Right lobe of liver (tissue), 6 donors: ENCODE measurements around the gene OSBPL2. TPM values are rescaled to one million over a fixed set of nuclear protein-coding genes. Genes with fewer than 3 reads are reported as not detected.

Experiments used
- ATAC-seq, 4 donors: fragments of 200-7000 bp; cut with Tn5 transposase; one replicate each; pipeline ENCODE4 v1.9.1; 2020; ENCODE audit warnings: mild to moderate bottlenecking in 4 of 4, moderate library complexity in 4 of 4
- DNase-seq, 3 donors: peaks; one replicate each; pipeline ENCODE4 v3.0.0-alpha.2; 2020
- H3K27ac ChIP-seq, 3 donors: fragments of 200-600 bp; one replicate each; pipeline ENCODE4 v1.8.0; 2022
- H3K27me3 ChIP-seq, 2 donors: fragments of 200-600 bp; one replicate each; pipeline ENCODE4 v1.8.0; 2022
- H3K36me3 ChIP-seq, 4 donors: fragments of 200-600 bp; sonication (generic) in 1 of 4; one replicate each; pipeline versions ENCODE4 v1.5.1 to v1.8.0; 2017 to 2022; ENCODE audit warnings: control low read depth in 1 of 4
- H3K4me1 ChIP-seq, 4 donors: fragments of 200-600 bp; sonication (generic) in 1 of 4; one replicate each; pipeline versions ENCODE4 v1.5.1 to v1.8.0; 2017 to 2022; ENCODE audit warnings: control low read depth in 1 of 4
- H3K4me3 ChIP-seq, 3 donors: fragments of 200-600 bp; one replicate each; pipeline ENCODE4 v1.8.0; 2022
- H3K9me3 ChIP-seq, 4 donors: fragments of 200-600 bp; sonication (generic) in 1 of 4; one replicate each; pipeline versions ENCODE4 v1.5.1 to v1.8.0; 2017 to 2022; ENCODE audit warnings: control low read depth in 1 of 4
- POLR2A ChIP-seq: fragments of 450-650 bp; IDR thresholded peaks from one replicate; pipeline ENCODE4 v1.6.1; 2017; ENCODE audit warnings: antibody characterized with exemption, mild to moderate bottlenecking
- WGBS: methylation state at CpG from one replicate; pipeline ENCODE4 v1.1.6; 2018; ENCODE audit warnings: low coverage, low lambda C conversion rate; ENCODE audit not compliant: insufficient coverage; ENCODE audit errors: missing lambda C conversion rate; 5-methylcytosine and 5-hydroxymethylcytosine counted together
- intact Hi-C, 2 donors: fragments of 100-400 bp; cut with DNase I; formaldehyde crosslinking; loops; one replicate each; pipeline versions ENCODE4 v1.11.2 to v1.14.1; 2022
- total RNA-seq, 6 experiments: library from RNA; depleted of rRNA in 2 of 6; stranded (reverse); fragments of >200 nt in 2 of 6; fragmentation: NEBNext Ultra II Directional in 3 of 6; extraction: Animal tissue kit (Norgen Biotek cat#: 25700) in 3 of 6; gene quantifications; one replicate each; pipeline versions ENCODE4 v1.1.0 to v1.2.4, GENCODE V29; 2016 to 2023
- TF ChIP-seq, protein P1 (sequence below), 4 donors: fragments of 200-600 bp in 3 of 4; fragments of 450-650 bp in 1 of 4; IDR thresholded peaks; one replicate each; pipeline versions ENCODE4 v1.5.1 to v1.8.0; 2016 to 2022; ENCODE audit warnings: antibody characterized with exemption in 4 of 4, mild to moderate bottlenecking in 2 of 4
- donor health status: DM: no; HTN: yes; CAD: no.
- donor health status: DM: no; HTN: no; CAD: no.
- donor health status: DM: no; HTN: no; CAD: no.
- donor health status: DM: no; HTN: yes; CAD: no.
- donor health status: DM: no; HTN: yes; CAD: no.

Gene OSBPL2
- total RNA-seq, 6 experiments from 2014 or later = 15.6 to 27.8 (median 21.2) TPM

DNA sequence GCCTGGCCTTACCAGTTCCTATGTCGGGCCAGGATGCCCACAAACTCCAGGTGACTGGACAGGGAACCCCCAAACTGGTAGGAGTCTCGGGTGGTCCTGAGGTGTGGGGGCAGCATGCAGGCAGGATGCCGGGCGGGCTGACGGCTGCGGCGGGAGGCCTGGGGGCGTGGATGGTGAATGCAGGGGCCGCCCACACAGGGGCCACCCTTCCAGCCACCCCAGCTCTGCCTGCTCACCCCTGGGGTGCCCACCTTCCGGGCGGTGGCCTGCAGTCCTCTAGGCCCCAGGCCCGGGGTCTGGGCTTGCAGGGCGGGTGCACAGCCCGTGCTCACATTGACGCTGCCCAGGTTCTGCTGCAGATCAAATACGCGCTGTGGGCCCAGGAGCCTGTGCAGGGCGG is 72.8 kb downstream of the OSBPL2 start:
- H3K9me3 ChIP-seq = no peaks in the 10 kb centered on the region
- DNase-seq (no peak), ATAC-seq (no peak)
- H3K27ac ChIP-seq = no peak overlapping the region
- no peak overlapping the region for H3K4me3 ChIP-seq
- H3K36me3 ChIP-seq = peaks cover 0 to 43% (median 15%) of the 10 kb centered on the region in 4 donors
- no CpG with 5 or more reads among the region's 18 CpGs for WGBS
- peaks cover 0 to 3% (median 0%) of the 10 kb centered on the region in 4 donors for H3K4me1 ChIP-seq
- intact Hi-C loops = no loop called here
- TF ChIP-seq, protein P1, sequence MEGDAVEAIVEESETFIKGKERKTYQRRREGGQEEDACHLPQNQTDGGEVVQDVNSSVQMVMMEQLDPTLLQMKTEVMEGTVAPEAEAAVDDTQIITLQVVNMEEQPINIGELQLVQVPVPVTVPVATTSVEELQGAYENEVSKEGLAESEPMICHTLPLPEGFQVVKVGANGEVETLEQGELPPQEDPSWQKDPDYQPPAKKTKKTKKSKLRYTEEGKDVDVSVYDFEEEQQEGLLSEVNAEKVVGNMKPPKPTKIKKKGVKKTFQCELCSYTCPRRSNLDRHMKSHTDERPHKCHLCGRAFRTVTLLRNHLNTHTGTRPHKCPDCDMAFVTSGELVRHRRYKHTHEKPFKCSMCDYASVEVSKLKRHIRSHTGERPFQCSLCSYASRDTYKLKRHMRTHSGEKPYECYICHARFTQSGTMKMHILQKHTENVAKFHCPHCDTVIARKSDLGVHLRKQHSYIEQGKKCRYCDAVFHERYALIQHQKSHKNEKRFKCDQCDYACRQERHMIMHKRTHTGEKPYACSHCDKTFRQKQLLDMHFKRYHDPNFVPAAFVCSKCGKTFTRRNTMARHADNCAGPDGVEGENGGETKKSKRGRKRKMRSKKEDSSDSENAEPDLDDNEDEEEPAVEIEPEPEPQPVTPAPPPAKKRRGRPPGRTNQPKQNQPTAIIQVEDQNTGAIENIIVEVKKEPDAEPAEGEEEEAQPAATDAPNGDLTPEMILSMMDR (IDR thresholded peaks at IDR 0.05) = no peak
- TF ChIP-seq POLR2A = no peak
- no peaks in the 10 kb centered on the region for H3K27me3 ChIP-seq

DNA sequence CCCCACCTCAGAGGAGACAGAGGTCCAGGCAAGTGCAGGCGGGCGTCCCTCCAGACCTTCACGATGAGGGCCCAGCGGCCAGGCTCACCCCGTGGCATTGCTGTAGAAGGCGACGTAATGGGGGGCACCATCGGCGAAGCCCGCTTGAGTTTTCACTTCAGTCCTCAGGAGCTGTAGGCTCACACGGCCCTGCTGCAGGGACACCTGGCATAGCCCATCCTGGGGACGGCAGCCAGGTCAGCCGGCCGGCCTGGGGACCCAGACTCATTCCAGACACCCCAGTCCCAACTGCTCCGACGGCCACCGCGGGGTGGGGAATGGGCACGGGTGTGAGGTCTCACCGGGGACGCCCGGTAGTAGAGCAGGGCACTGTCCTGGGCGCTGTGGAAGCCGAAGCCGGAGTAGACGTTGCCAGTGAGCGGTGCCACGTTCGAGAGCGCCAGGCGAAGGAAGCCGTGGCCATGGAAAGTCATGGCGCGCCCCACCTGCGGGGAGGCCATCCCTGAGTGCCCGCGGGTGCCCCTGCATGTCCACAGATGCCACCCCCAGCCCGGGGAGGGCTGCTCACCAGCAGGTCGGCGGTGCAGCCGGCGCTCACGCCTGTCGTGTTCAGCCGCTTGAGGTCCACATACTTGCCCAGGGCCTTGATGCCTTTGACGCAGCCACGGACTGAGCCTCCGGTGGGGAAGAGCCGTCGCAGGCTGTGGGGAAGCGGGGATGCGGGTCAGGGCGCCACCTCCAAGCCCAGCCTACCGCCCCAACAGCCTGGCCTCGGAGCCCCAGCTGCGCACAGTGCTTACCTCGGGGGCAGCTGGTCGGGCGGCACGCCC is 73.7 kb downstream of the OSBPL2 start:
- intact Hi-C loops = no loop called here
- no peak overlapping the region for H3K4me3 ChIP-seq
- H3K36me3 ChIP-seq = peaks cover 0 to 39% (median 9%) of the 10 kb centered on the region in 4 donors
- ATAC-seq = no peak
- H3K9me3 ChIP-seq = no peaks in the 10 kb centered on the region
- no peaks in the 10 kb centered on the region for H3K4me1 ChIP-seq
- 100% methylated on average over 4 of the region's 60 CpGs for WGBS
- DNase-seq = no peak
- no peaks in the 10 kb centered on the region for H3K27me3 ChIP-seq
- no peak for TF ChIP-seq POLR2A
- TF ChIP-seq, protein P1 (IDR thresholded peaks at IDR 0.05) = no peak
- no peak overlapping the region for H3K27ac ChIP-seq

DNA sequence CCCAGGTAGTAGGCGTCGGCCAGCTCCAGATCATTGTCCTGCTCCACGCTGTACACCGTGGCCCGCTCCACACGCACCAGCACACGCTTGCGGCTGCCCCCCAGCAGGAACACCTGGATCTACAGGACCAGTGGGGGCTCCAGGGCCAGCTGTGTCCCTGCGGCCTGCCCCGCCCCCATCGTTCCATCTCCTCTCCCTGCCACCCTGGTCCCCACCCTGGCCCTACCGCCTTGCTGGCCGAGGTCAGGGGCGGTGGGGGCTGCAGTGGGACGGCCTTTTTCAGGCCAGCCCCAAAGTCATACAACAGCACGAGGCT is 74.3 kb downstream of the OSBPL2 start:
- Histone ChIP-seq H3K36me3 (peaks cover 0 to 33% (median 6%) of the 10 kb centered on the region in 4 donors), H3K4me1 (no peaks in the 10 kb centered on the region), H3K4me3 (no peak overlapping the region), H3K27me3 (no peaks in the 10 kb centered on the region), H3K9me3 (no peaks in the 10 kb centered on the region), H3K27ac (no peak overlapping the region)
- DNase-seq = no peak
- TF ChIP-seq, protein P1 (IDR thresholded peaks at IDR 0.05) = no peak
- TF ChIP-seq POLR2A = no peak
- 80% methylated on average over 2 of the region's 16 CpGs for WGBS
- no peak for ATAC-seq
- intact Hi-C loops = no loop called here

DNA sequence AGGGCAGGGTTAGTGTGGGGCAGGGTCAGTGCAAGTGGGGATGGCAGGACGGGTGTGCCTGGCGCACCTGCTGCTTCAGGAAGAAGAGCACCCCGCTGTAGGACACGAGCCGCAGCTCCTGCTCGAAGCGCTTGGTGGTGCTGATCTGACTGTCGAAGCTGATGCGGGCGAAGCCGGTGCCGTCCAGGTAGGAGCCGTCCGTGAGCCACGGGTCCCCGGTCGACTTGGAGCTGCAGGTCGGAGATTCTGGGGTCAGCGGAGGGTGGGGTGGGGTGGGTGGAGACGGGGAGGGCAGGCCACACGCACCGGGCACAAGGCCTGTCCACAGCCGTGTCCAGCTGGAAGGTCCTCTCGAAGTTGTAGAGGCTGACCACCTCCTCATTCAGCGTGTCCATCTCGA is 74.7 kb downstream of the OSBPL2 start:
- H3K9me3 ChIP-seq = no peaks in the 10 kb centered on the region
- intact Hi-C loops = no loop called here

More for the DNA sequence above, 74.7 kb downstream of the OSBPL2 start:
- peaks cover 0 to 29% (median 4%) of the 10 kb centered on the region in 4 donors for H3K36me3 ChIP-seq
- 95% methylated on average over 4 of the region's 26 CpGs for WGBS
- no peak for ATAC-seq
- no peaks in the 10 kb centered on the region for H3K27me3 ChIP-seq
- H3K4me3 ChIP-seq = no peak overlapping the region
- no peak for TF ChIP-seq POLR2A
- TF ChIP-seq, protein P1 (IDR thresholded peaks at IDR 0.05) = no peak
- H3K4me1 ChIP-seq = no peaks in the 10 kb centered on the region
- no peak overlapping the region for H3K27ac ChIP-seq
- DNase-seq = no peak
